GM18519 (cell line): Measurements from ENCODE around the gene ARID1B.
"Not testable (repeated sequence)": the region's sequence is repeated elsewhere in the genome, so short reads cannot be mapped to it uniquely, and the experiment has no call there.

Source experiments
- ATAC-seq: cut with Tn5 transposase; IDR thresholded peaks from one replicate; pipeline ENCODE4 v1.9.1; 2021; ENCODE audit warnings: mild to moderate bottlenecking, moderate library complexity; ENCODE audit not compliant: unreplicated experiment, low FRiP score

The ARID1B gene

DNA sequence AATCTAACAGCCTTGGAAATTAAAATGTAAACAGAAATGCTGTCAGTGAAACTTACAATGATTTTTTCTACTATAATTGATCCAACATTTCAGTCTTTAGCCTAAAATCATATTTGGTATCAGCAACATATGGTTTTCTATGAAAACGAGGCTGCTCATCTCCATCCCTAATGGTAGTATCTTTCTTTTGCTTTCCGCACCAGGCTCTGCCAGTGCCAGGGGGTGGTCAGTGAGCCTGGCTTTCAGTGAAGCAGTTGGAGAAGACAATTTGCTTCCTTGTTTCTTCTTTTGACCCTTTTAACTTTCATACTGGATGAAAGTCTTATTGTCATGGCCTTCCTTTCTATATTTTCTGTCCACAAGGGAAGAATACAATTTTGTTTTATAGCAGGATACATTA is 258.4 kb downstream of the ARID1B start:
- ATAC-seq = no peak

DNA sequence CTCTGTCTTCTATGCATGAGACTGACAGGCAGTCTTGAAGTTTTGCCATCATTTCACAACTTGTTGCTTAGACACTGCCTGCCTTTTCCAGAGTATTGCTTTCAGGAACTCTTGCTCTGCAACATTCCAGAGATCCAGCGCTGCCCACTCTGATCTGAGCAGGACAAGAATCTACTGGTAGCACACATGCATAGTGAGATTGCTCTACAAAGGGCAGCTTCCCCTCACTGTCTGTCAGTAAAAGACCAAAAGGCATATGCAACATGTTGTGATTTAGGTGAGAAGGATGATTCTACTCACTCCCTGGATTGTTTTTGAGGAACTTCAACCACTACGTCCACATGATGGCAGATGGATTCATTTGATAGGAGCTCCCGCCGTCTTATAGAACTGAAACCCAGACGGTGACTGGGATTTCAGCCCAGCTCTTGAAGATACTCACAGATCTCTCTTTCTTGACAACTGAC is 259.1 kb downstream of the ARID1B start:
- ATAC-seq = no peak

DNA sequence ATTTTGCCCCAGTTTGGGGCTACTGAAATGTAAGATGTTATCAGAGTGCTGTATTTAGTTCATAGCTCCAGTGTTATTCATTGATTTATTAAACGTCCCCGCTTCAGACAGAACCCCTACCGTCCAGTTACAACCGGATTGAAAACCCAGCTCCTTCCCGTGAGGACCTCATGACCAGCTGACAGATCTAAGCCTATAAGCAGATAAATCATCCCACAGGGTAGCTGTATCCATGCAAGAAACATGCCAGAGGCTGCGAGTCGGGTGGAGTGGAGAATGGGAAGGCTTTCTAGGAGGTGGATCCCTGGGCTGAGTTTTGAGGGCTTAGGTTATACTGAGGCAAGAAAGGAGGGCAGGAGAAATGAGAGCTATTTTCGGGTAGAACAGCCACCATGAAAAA is 260.0 kb downstream of the ARID1B start:
- no peak for ATAC-seq

DNA sequence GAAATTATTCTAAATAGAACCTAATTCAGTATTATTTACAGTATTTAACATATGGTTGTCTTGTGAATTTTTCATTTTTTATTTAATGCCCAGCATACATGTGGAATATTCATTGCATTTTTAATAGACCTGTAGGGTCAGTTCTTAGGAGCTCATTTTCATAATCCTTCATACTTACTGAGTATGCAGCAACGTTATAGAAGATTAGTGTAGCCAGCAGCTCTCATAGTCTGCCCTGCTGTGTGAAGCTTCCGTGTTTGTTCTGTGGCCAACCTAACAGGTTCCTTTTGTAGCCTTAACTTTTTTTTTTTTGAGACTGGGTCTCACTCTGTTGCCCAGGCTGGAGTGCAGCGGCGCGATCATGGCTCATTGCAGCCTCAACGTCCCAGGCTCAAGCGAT is 261.4 kb downstream of the ARID1B start:
- ATAC-seq = no peak

DNA sequence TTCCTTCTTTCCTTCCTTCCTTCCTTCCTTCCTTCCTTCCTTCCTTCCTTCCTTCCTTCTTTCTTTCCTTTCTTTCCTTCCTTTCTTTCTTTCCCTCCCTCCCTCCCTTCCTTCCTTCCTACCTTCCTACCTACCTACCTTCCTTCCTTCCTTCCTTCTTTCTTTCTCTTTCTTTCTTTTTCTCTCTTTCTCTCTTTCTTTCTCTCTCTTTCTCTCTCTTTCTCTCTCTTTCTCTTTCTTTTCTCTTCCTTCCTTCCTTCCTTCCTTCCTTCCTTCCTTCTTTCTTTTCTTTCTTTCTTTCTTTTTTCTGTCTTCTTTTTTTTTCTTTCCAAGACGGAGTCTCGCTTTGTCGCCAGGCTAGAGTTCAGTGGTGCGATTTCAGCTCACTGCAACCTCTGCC is 262.5 kb downstream of the ARID1B start:
- ATAC-seq = not testable (repeated sequence)

DNA sequence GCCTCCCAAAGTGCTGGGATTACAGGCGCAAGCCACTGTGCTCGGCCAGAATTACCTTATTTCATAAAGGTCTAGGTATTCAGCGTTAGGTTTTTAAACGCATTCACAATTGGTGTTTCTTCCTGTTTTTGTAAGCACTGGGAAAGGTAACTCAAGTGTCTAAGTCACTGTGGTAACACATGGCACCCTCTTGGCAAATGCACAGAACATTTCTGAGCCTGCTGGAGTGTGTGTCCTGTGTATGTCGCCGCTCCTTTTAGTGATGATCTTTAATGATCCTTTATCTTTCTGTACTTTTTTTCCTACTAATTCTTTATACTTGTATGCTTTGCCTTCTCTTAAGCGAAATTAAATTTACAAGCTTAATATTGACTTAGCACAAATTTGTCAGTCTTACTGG is 263.0 kb downstream of the ARID1B start:
- ATAC-seq = no peak

DNA sequence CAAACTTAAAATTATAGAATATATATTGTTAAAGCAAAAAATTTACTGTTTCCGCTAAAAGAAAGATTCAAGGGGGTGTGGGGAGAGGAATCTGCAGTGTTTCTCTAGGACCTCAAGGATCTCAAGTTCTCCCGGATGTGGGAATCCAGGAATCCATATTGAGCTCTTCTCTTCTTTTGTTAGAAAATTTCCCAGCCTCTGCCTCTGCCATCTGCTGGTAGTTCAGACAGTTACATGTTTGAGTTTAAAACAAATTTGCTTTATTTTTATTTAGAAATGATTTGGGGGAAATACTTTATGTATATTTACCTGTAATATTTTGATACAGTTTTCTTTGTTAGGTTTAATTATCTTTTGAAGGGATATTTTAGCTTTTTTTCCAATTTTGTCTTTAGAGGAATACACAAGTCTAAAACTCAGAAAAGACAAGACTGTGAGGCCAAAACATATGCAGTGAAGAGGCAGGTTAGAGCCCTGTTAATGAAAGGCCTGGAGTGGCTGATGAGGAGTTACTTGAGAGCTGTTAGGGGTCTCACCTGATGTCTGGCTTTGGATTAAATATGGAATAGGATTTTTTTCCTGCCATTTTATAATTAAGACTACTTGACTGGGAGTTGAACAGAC is 268.8 kb downstream of the ARID1B start:
- no peak for ATAC-seq

DNA sequence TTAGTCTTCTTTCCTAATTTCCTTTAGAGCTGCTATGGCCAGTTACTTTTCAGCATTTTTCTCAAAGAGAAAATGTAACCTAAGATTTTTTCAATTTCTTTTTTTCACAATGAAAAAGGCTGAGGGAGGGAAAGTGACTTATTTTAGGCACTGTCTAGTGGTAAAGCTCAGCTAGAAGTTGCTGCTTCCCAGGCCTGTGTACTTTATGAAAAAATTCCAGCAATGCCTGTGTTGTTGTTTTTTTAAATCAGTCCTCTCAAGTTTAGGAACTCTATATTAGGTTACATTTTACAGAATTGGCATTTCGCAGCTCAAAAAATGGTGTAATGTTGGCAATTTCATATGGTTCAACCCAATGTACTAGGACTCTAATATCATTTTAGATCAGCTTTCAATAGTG is 269.6 kb downstream of the ARID1B start:
- no peak for ATAC-seq

DNA sequence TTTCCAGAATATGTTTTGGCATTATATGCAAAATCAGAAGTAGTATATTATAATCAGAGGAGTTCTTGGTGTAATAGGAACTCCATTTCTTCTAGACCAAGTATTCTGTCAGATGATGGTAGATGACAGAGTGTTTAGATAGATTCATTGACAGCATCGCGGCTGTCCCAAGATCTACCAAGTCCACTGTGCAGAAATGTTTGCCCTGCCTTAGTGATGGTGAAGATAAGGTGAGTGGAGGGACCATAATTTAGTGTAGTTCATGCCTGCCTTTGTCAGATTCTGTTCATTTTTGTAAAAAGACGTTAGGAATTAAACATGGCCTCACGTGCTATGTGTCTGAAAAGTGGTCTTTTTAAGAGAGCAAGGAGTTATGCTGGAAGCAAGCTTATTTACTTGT is 270.1 kb downstream of the ARID1B start:
- ATAC-seq = no peak

DNA sequence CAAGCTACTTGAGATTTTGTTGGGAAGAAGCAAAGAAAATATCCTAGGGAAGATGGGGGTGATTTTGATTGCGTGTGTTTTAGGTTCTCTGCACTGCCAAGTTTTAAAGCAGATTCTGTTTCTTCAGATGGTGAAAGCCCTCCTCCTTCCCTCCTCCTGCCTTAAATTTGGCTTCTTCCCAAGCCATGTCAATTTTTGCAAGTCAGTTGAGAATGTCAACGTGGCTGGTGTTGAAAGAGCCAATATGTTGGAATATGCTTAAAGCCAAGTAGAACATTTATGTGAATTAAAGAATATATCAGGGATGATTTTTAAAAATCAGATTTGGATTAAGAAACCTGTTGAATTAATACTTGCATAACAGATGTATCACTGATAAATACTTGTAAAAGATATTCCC is 270.8 kb downstream of the ARID1B start:
- no peak for ATAC-seq

DNA sequence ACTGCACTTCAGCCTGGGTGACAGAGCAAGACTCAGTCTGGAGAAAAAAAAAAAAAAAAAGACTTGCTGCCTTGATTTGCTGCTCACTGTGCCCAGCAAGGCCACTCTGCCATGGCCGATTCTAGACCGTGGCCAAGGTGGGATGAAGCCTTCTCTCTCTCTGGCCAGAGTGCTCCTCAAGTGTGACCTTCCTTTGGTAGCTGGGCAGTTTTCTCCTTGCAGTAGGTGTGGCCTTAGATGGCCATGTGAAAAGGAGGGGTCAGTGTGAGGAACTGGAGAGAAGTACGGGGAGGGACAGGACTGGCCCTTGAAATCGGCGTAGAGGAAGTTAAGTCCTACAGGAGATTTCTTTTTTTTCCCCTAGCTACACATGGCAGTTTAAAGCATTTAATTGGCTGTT is 272.0 kb downstream of the ARID1B start:
- ATAC-seq = no peak

DNA sequence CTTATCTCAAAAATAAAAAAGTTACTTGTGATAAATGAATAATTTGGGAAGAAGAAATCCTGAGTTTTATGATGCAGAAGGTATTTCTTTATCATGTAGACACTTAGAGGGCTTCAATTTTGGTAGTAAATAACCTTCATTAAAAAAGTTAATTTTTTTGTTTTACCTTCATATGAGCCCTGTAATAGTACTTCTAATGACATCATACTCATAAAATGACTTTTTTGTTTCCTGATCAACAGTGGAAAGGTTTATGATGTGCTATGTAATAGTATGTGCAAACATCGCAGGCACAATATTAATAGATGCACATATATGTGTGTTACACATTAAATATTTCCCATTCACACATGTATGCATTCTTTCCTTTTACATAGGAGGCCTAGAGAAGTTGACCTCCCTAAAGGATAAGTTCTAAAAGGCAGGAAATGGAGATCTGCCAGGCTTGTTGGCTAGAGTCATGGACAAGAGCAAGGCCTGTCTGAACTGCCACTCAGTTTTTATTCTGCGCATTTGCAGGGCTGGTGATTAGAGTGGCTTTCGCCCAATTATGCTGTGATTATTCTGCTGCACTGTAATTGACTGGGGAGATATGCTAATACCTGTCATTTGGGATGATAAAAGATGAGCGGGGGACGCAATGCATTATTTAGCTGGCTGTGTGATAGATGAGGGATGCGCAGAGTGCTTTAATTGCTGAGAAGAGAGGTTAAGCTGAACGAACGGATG is 273.5 kb downstream of the ARID1B start:
- no peak for ATAC-seq

DNA sequence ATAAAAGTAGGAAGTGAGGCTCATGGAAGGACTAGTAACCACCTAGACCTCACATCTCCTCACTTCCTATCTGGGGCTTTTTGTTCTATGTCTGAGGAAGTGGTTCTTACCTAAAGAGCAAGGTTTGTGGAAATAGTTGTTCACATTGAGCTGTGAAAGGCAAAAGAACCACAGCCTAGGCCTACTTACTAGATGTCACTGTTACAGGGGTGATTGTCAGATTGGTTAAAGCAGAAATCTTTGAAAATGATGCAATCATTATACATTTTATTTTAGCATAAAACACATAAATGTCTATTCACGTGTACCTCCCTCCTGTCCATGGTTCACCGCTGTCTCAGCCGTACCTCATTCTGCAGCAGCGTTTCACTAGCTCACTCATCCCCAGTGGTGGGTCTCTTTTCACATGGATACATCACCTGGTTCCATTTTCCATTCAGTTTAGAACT is 277.4 kb downstream of the ARID1B start:
- ATAC-seq = peak; percentile 51

DNA sequence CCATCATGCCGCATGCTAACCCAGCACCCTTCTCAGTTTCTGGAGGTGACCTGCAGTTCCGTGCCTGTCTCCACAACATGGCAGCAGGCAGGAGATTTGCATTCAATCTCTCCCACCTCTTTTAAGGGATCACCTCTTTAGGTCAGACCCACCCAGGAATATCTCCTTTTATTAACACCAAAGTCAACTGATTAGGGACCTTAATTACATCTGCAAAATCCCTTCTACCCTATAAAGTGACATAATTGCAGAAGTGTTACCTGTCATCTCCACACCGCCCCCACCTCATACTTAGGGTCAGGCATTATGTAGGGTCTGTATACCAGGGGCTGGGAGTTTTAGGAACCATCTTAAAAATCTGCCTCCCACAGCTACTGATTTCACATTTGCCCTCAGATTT is 278.7 kb downstream of the ARID1B start:
- no peak for ATAC-seq

DNA sequence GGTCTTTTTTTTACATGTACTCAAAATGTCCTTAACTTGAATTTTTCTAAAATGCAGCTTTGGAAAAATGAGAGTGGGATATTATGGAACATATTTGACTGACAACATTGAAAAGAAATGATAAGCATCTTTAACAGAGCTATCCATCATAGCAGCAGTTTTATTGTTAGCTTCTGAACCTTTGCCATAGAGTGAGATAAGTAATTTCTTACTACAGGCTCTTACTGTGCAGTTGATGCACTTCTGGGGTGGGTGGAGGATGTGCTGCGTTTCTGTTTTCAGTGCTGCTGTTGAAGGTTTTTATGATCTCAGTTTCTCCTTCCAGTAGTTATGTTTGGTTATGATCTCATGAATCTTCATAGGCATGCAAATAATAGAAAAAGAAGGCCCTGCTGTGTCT is 279.1 kb downstream of the ARID1B start:
- ATAC-seq = peak; percentile 35

DNA sequence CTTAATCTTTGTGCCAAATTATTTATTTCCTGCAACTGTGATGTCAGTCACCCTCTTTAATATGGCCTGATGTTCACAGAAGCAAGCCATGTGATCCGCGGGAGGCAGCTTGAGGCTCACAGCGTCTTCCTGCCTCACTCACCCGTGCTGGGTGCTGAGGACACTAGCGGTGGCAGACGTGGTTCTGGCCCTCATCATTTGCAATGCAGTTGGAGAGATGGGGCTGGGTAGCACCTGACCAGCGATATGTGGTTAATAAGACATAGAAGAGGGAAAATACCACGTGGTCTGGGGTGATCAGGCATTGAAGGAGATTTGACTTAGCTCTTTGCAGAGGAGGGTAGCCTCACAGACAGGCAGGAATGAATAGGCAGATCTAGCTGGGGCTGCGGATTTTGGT is 281.4 kb downstream of the ARID1B start:
- ATAC-seq = no peak

DNA sequence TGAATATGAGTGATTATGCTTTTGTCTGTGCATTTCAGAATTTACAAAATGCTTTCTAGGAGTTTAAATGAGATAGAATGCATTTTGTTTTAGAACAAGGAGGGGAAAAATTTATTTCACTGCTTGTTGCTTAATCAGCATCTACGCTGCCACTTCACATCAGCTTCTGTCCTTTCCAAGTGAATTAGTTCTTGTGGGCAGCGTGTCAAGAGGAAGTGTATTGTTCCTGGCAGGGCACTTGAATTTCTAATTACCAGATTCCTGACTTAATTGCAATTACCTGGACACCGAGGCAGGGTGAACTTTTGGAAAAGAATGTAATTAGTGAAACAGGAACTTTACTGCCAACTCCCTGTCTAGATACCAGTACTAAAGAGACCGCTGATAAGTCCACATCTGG is 282.6 kb downstream of the ARID1B start:
- no peak for ATAC-seq

DNA sequence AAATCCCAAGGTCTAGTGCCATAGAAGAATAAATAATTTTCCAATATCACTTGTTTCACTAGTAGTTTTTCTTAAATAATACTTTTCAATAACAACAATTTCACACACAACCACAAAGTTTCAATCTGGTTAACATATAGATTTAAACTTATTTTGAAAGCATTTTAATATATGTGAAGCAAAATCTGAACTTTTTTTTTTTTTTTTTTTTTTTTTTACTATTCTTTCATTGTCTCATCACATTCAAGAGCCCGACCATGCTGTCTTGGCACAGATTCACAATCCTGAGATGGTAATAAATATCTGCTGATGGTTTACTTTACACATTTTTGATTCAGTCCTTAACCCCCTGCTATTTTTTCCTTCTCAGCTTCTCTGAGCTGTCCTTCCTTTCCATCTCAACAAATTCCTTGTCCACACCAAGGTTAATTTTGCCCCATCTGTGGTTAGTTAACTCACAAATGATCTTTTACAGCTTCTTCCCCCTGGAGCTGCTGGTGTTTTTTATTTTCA is 283.3 kb downstream of the ARID1B start:
- no peak for ATAC-seq

DNA sequence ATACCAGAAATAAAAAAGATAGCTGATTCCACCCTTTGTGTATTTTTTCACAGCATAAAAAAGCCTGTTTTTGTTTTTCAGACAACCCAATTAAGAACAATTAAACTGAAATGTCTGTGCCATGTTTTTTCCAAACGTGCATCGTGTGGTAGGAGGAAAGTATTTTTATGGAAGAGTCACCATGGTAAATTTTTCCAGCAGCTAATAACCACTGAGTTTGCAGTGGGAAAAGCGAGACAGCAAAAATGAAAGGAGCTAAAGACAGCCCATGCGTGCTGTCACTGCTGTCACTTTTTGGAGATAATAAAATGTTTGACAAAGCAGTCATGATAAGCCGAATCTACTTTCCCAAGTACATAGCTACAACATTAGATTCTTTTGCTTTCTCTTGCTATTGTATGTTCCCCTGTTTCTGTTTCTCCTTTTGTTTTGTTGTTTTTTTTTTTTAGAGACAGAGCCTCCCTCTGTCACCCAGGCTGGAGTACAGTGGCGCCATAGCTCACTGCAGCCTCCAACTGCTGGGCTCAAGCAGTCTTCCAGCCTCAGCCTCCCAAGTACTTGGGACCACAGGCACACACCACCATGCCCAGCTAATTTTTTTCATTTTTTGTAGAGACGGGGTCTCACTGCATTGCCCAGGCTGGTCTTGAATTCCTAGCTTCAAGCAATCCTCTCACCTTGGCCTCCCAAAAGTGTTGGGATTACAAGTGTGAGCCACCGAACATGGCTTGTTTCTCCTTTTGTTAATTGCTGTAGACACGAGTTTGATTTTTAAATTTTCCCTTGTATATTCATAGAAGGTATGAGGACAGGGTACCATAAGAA is 284.8 kb downstream of the ARID1B start:
- no peak for ATAC-seq

DNA sequence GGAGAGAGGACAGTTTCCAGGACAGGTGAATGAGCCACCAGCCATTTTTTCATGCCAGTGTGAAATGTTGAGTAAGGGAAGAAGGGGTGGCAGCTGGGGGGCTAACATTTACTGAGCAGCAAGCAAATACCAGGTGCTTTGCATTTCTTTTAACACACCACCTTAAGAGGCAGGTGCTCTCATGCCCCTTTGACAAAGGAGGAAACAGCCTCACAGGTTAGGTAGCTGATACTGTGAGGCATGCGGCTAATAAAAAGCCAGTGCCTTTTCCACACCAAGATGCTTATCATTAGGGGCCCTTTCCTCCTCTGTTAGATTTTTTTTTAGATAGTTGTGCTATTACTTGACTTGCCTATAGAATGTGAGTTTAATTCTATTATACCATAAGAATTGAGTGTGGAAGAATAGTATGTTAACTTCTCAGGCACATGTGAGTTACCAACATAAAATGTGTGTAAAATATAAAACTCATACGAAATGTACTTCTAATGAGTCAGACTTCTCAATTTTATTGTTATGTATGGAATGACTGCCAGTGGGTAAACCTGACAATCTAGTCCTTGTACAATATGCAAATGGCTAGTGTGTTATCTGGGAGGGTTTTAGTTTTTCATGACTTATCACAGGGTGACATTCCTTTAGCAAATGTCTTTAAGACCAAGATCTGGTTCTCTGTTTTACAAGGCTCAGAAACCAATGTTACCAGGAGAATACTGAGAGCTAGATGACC is 286.2 kb downstream of the ARID1B start:
- no peak for ATAC-seq

DNA sequence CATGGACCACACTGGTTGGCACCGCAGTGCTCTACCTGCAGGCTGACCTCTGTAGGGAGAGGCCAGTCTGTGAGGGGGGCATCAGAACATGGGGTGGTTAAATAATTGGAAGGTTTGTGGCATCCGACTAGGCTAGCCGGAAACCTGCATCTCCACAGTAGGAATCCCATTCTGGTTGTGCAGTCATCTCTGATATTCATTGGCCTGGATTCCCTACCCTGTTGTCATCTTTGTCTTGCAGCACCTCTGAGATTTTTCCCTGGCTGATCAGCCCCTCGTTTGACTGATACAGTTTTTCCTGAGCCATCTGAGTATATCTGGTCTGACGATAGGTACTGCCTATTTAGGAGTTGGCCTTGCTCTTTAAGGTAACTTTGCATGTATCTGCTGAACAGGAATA is 286.7 kb downstream of the ARID1B start:
- no peak for ATAC-seq
